ENCODE data around the gene FARP1.

FARP1 gene

GRCh38 chr13:98338310-98338709, 195.4 kb downstream of the FARP1 start:
- DNase-seq (ENCODE audit: low read depth): no peak
- no peak for TF ChIP-seq CTCF (conservative IDR thresholded peaks at IDR 0.05; ENCODE audit: low read depth, low read length)
- H3K4me3 ChIP-seq (ENCODE audit: low read length): no peak overlapping the region

GRCh38 chr13:98339684-98340425, 197.0 kb downstream of the FARP1 start:
- H3K4me3 ChIP-seq (ENCODE audit: low read length): no peak overlapping the region
- DNase-seq (ENCODE audit: low read depth): no peak
- no peak for TF ChIP-seq CTCF (conservative IDR thresholded peaks at IDR 0.05; ENCODE audit: low read depth, low read length)

- no peak for DNase-seq (ENCODE audit: low read depth)
- no peak overlapping the region for H3K4me3 ChIP-seq (ENCODE audit: low read length)
- TF ChIP-seq CTCF (conservative IDR thresholded peaks at IDR 0.05; ENCODE audit: low read depth, low read length): no peak
Observed at GRCh38 chr13:98342953-98343352, 200.1 kb downstream of the FARP1 start.

GRCh38 chr13:98343461-98343860, 200.6 kb downstream of the FARP1 start:
- no peak for DNase-seq (ENCODE audit: low read depth)
- H3K4me3 ChIP-seq (ENCODE audit: low read length): no peak overlapping the region
- no peak for TF ChIP-seq CTCF (conservative IDR thresholded peaks at IDR 0.05; ENCODE audit: low read depth, low read length)

- DNase-seq (ENCODE audit: low read depth): no peak
- no peak for TF ChIP-seq CTCF (conservative IDR thresholded peaks at IDR 0.05; ENCODE audit: low read depth, low read length)
- no peak overlapping the region for H3K4me3 ChIP-seq (ENCODE audit: low read length)
Observed at GRCh38 chr13:98344392-98344791, 201.5 kb downstream of the FARP1 start.

- TF ChIP-seq CTCF (conservative IDR thresholded peaks at IDR 0.05; ENCODE audit: low read depth, low read length): no peak
- no peak for DNase-seq (ENCODE audit: low read depth)
- H3K4me3 ChIP-seq (ENCODE audit: low read length): no peak overlapping the region
Observed at GRCh38 chr13:98345107-98345935, 202.4 kb downstream of the FARP1 start.

Measured in retinal pigment epithelial cell (primary cell).